ENCODE measurements around the gene UGT8.
"Not testable (repeated sequence)": the region's sequence is repeated elsewhere in the genome, so short reads cannot be mapped to it uniquely, and the experiment has no call there.

Gene UGT8

DNA sequence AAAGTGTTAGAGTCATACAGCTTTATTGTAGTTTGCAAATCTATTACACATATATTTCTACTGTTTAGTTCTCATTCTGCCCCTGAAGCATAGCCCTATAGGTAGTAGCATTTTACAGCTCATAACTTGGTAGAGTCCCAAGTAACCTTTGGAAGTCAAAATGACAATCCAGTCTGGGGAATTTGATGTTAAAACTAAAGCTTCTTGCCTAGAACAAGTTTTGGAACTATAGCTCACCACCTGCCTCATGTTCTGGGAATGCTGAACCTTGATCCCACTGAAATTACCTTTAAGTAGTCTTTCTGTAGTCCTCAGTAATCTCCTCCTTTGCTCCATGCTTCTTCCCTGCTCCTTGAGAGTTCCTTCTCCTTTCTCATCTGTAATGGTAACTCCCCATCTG lies 8.4 kb downstream of the UGT8 start:
- H3K27me3 ChIP-seq (ENCODE audit: insufficient read depth, low read length), result no peaks in the 10 kb centered on the region
- H3K27ac ChIP-seq (ENCODE audit: low read depth, low read length), result no peak overlapping the region
- H3K36me3 ChIP-seq (ENCODE audit: insufficient read depth, low read length), result no peaks in the 10 kb centered on the region
- no peak overlapping the region for H3K4me3 ChIP-seq (ENCODE audit: low read length)
- peaks cover 6% of the 10 kb centered on the region; the same call in 1 of the 2 replicates for H3K4me1 ChIP-seq (ENCODE audit: insufficient read depth, low read length)
- no peak overlapping the region for H3K9ac ChIP-seq (ENCODE audit: low read depth, low read length)
- no peaks in the 10 kb centered on the region for H3K9me3 ChIP-seq (ENCODE audit: insufficient read depth, low read depth, low read length)

DNA sequence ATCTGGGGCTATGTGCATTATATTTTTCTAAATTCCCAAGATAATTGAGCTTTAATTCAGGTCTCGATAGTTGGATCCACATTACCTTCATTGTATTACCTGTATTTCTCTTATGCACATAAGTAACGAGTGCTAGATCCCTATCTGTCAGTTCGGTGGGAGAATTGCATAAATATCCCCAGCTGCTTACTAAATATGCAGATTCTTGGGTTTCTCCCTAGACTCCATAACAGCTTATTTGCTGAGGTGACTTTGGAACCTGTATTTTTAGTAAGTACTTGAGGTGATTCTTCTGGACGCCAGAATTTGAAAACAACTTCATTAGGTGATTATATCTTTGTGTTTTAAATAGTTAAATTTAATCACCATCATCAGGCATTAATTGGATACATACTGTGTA lies 15.0 kb downstream of the UGT8 start:
- H3K27me3 ChIP-seq (ENCODE audit: insufficient read depth, low read length), result no peaks in the 10 kb centered on the region
- 88% methylated on average over 3 of the region's 4 CpGs for WGBS

DNA sequence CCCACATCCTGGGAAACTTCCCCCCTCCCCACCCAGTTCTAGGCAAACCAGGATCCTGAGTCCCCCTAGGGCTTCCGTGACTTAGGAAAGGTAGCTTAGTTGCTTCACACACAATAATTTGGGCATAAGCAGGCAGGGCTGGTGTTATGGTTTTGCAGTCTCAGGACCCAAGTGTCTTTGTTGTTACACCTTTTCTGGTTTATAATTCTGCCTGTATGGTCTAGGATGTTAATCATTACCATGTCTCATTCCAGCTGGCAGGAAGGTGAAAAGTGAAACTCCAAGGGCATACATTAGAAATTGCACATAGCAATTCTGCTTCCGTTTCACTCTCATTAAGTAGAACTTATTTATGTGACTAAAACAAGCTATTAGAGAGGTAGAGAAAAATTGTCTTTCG lies 16.8 kb downstream of the UGT8 start:
- no peaks in the 10 kb centered on the region for H3K9me3 ChIP-seq (ENCODE audit: insufficient read depth, low read depth, low read length)
- 94% methylated on average over 3 of the region's 3 CpGs for WGBS
- no peak overlapping the region for H3K4me3 ChIP-seq (ENCODE audit: low read length)
- no peaks in the 10 kb centered on the region for H3K27me3 ChIP-seq (ENCODE audit: insufficient read depth, low read length)
- no peak overlapping the region for H3K27ac ChIP-seq (ENCODE audit: low read depth, low read length)
- peaks cover 4% of the 10 kb centered on the region; the same call in 1 of the 2 replicates for H3K4me1 ChIP-seq (ENCODE audit: insufficient read depth, low read length)
- no peak overlapping the region for H3K9ac ChIP-seq (ENCODE audit: low read depth, low read length)
- H3K36me3 ChIP-seq (ENCODE audit: insufficient read depth, low read length), result no peaks in the 10 kb centered on the region

More for the DNA sequence above, 15.0 kb downstream of the UGT8 start:
- no peak overlapping the region for H3K9ac ChIP-seq (ENCODE audit: low read depth, low read length)
- peaks cover 4% of the 10 kb centered on the region; the same call in 1 of the 2 replicates for H3K4me1 ChIP-seq (ENCODE audit: insufficient read depth, low read length)
- H3K27ac ChIP-seq (ENCODE audit: low read depth, low read length), result no peak overlapping the region
- H3K4me3 ChIP-seq (ENCODE audit: low read length), result no peak overlapping the region
- H3K9me3 ChIP-seq (ENCODE audit: insufficient read depth, low read depth, low read length), result no peaks in the 10 kb centered on the region
- no peaks in the 10 kb centered on the region for H3K36me3 ChIP-seq (ENCODE audit: insufficient read depth, low read length)

DNA sequence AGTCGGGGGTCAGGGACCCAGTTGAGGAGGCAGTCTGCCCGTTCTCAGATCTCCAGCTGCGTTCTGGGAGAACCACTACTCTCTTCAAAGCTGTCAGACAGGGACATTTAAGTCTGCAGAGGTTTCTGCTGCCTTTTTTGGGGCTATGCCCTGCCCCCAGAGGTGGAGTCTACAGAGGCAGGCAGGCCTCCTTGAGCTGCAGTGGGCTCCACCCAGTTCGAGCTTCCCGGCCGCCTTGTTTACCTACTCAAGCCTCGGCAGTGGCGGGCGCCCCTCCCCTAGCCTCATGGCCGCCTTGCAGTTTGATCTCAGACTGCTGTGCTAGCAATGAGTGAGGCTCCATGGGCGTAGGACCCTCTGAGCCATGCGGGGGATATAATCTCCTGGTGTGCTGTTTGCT lies 17.4 kb downstream of the UGT8 start:
- not testable (repeated sequence) for H3K27ac ChIP-seq (ENCODE audit: low read depth, low read length); H3K4me1 ChIP-seq (ENCODE audit: insufficient read depth, low read length); H3K27me3 ChIP-seq (ENCODE audit: insufficient read depth, low read length); H3K9ac ChIP-seq (ENCODE audit: low read depth, low read length); H3K36me3 ChIP-seq (ENCODE audit: insufficient read depth, low read length); H3K9me3 ChIP-seq (ENCODE audit: insufficient read depth, low read depth, low read length); H3K4me3 ChIP-seq (ENCODE audit: low read length)
- WGBS, result 93% methylated on average over 12 of the region's 12 CpGs

DNA sequence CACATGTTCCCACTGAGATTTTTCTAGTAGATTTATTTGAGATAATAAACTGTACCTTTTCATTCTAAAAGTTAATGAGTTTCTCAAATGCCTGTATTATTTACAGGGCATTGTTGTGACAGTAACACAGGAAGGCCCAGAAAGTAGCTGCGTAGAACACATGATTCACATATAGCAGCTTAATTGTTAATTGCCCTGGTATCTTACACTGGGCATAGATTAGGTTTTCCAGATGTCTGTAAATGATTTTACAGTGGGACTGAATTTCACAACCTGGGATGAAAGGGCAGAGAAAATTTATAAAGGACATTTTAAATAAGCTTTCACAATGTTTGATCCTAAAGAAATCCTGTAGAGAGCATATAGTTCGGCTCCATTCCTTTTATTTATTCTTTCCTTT lies 27.6 kb downstream of the UGT8 start:
- H3K27me3 ChIP-seq (ENCODE audit: insufficient read depth, low read length), result no peaks in the 10 kb centered on the region
- H3K4me1 ChIP-seq (ENCODE audit: insufficient read depth, low read length), result no peaks in the 10 kb centered on the region
- no peak overlapping the region for H3K9ac ChIP-seq (ENCODE audit: low read depth, low read length)
- H3K36me3 ChIP-seq (ENCODE audit: insufficient read depth, low read length), result no peaks in the 10 kb centered on the region
- 100% methylated on average over 1 of the region's 2 CpGs for WGBS
- no peak overlapping the region for H3K4me3 ChIP-seq (ENCODE audit: low read length)
- H3K27ac ChIP-seq (ENCODE audit: low read depth, low read length), result no peak overlapping the region
- H3K9me3 ChIP-seq (ENCODE audit: insufficient read depth, low read depth, low read length), result no peaks in the 10 kb centered on the region

DNA sequence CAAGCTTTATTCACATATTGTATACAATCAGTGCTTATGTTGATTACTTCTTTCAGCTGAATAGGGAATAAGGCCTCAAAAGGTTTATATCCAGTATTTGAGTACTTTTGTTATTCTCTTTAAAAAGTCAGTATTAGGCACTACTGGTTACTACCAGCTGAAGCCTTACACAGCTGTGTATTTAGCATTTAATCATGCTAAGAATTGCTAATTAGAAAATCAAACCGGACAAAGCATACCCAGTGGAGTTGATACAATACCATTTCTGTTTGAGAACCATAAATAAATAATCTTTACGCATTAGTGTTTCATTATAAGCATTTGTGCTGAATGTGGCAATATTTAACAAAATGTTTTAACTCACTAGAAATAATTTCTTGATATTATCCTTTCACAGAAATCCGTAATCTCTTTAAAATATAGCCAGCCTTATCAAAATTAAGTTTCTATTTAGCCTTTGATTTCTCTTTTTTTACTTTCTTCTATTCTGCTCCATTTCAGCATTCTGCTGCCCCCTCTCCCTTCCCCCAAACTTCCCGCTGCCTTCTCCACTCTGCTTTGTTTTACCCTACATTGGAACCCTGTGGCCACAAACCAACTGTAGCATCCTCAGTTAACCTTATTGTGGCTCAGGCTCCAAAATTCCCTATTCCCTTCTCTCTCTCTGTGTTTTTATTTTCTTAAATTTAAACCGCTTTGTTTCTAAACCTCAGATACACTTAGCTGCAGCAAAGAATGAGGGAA lies 37.8 kb downstream of the UGT8 start:
- H3K4me3 ChIP-seq (ENCODE audit: low read length), result no peak overlapping the region
- H3K36me3 ChIP-seq (ENCODE audit: insufficient read depth, low read length), result no peaks in the 10 kb centered on the region
- no peaks in the 10 kb centered on the region for H3K4me1 ChIP-seq (ENCODE audit: insufficient read depth, low read length)
- H3K27ac ChIP-seq (ENCODE audit: low read depth, low read length), result no peak overlapping the region
- H3K27me3 ChIP-seq (ENCODE audit: insufficient read depth, low read length), result no peaks in the 10 kb centered on the region
- no peaks in the 10 kb centered on the region for H3K9me3 ChIP-seq (ENCODE audit: insufficient read depth, low read depth, low read length)
- 96% methylated on average over 3 of the region's 5 CpGs for WGBS
- no peak overlapping the region for H3K9ac ChIP-seq (ENCODE audit: low read depth, low read length)

DNA sequence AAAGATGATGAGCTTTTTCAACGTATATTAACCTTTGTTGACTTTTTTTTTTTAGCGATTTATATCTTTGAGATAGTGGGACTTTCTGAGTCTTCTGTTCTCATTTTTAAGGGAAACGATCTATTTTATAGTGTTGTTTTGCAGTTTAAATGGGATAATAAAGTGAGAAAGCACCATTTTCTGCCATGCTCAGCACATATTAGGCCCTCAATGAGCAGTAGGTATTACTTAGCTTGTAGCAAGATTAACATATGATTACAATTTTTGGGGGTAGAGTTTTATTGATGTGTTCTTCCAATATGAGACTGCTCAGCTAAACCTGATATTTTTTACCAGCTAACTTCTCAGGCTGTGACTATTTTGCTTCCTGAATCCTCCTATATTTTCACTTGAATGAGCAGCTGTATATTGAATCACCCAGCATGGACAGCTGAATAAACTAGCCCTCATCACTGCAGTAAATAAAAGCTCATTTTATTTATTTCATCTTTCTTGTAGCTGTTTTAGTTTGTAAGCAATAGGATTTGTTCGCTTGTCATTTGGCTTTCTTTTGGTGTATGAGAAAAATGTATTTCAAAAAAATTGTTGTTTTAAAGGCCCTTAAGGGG lies 43.7 kb downstream of the UGT8 start:
- no peak overlapping the region for H3K9ac ChIP-seq (ENCODE audit: low read depth, low read length)
- H3K4me3 ChIP-seq (ENCODE audit: low read length), result no peak overlapping the region
- 96% methylated on average over 4 of the region's 4 CpGs for WGBS

DNA sequence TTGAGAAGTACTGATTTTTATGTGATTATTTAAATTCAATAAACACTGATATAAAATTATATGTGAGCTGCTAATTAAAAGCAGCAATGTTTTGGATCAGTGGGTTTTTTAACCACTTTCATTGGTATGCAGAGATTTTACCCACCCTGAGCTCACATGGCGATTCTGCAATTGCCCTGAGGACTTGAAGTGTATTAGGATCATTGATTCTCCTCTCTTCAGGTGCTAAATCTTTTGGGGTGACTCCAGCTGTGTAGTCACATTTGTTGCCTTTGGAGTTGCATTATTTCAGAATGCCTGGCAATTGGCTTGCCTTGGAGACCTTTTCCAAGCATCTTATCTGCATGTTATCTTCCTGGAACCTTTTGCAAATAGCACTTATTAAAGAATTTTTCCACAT lies 51.3 kb downstream of the UGT8 start:
- H3K27ac ChIP-seq (ENCODE audit: low read depth, low read length), result no peak overlapping the region; the same call in 1 of the 2 replicates
- no peak overlapping the region for H3K4me3 ChIP-seq (ENCODE audit: low read length)
- H3K27me3 ChIP-seq (ENCODE audit: insufficient read depth, low read length), result no peaks in the 10 kb centered on the region
- no peaks in the 10 kb centered on the region for H3K9me3 ChIP-seq (ENCODE audit: insufficient read depth, low read depth, low read length)
- no peak overlapping the region for H3K9ac ChIP-seq (ENCODE audit: low read depth, low read length)
- WGBS, result 71% methylated on average over 1 of the region's 1 CpG
- peaks cover 27% of the 10 kb centered on the region for H3K4me1 ChIP-seq (ENCODE audit: insufficient read depth, low read length)
- no peaks in the 10 kb centered on the region for H3K36me3 ChIP-seq (ENCODE audit: insufficient read depth, low read length)

More for the DNA sequence above, 43.7 kb downstream of the UGT8 start:
- Histone ChIP-seq H3K36me3 (ENCODE audit: insufficient read depth, low read length) (no peaks in the 10 kb centered on the region), H3K27me3 (ENCODE audit: insufficient read depth, low read length) (no peaks in the 10 kb centered on the region), H3K27ac (ENCODE audit: low read depth, low read length) (no peak overlapping the region), H3K9me3 (ENCODE audit: insufficient read depth, low read depth, low read length) (no peaks in the 10 kb centered on the region), H3K4me1 (ENCODE audit: insufficient read depth, low read length) (no peaks in the 10 kb centered on the region)

DNA sequence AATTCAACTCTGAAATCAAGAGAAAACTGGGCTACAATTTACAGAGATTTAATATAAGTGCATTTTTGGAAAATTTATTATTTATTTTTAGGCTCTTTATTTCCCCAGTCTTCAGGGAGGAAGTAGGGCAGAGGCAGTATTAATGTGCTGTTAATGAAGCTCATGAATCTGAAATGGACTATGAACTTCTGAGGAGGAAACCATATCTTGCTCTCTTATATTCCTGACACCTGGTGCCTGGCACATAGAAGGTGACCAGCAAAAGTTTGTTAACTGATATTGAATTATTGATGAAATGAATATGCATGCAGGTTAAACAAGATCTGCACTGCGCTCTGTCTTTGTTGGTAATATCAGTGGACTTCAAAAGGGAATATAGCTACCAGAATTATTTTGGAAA lies 55.1 kb downstream of the UGT8 start:
- Histone ChIP-seq H3K9me3 (ENCODE audit: insufficient read depth, low read depth, low read length) (no peaks in the 10 kb centered on the region), H3K4me3 (ENCODE audit: low read length) (no peak overlapping the region), H3K27me3 (ENCODE audit: insufficient read depth, low read length) (no peaks in the 10 kb centered on the region), H3K27ac (ENCODE audit: low read depth, low read length) (no peak overlapping the region), H3K9ac (ENCODE audit: low read depth, low read length) (no peak overlapping the region), H3K36me3 (ENCODE audit: insufficient read depth, low read length) (no peaks in the 10 kb centered on the region), H3K4me1 (ENCODE audit: insufficient read depth, low read length) (peaks cover 54% of the 10 kb centered on the region)
- 98% methylated on average over 1 of the region's 1 CpG for WGBS

DNA sequence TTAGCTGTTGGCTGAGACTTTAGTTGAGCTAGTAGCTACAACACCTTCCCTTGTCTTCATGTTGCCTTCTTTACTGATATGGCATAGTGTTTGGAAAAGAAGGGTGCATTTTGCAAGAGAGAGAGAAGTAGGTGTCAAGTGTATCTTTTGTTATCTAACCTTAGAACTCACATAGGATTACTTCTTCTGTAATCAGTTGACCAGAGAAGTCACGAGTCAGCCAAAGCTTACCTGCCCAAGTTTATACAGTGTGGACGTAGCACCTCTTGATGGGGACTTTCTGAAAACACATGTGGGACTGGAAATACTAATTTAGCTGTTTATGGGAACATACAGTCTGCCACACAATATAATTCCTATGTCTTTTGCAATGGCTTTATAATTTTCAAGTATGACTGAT lies 56.0 kb downstream of the UGT8 start:
- no peaks in the 10 kb centered on the region for H3K27me3 ChIP-seq (ENCODE audit: insufficient read depth, low read length)
- H3K27ac ChIP-seq (ENCODE audit: low read depth, low read length), result no peak overlapping the region
- H3K4me1 ChIP-seq (ENCODE audit: insufficient read depth, low read length), result peaks cover 49% of the 10 kb centered on the region
- H3K36me3 ChIP-seq (ENCODE audit: insufficient read depth, low read length), result no peaks in the 10 kb centered on the region
- 73% methylated on average over 2 of the region's 2 CpGs for WGBS
- no peak overlapping the region for H3K9ac ChIP-seq (ENCODE audit: low read depth, low read length)
- no peaks in the 10 kb centered on the region for H3K9me3 ChIP-seq (ENCODE audit: insufficient read depth, low read depth, low read length)
- no peak overlapping the region for H3K4me3 ChIP-seq (ENCODE audit: low read length)

DNA sequence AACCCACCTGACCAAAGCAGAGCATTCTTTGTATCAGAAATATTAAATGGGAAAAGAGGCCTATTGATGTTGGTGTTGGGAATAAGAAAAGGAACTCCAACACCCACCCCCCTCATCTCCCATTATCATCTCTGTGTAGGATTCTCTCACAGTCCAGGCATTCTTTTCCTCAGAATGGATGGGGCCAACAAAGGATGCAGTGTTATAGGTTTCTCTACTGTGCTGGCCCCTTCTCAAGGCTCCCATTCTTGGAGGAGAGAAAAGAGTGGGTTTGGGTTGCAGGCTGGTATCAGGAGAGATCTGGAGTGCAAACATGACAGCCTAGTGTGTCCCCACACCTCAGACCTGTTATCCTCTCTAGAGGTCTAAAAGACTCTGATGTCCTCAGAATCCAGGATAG lies 59.6 kb downstream of the UGT8 start:
- Histone ChIP-seq H3K27me3 (ENCODE audit: insufficient read depth, low read length) (no peaks in the 10 kb centered on the region), H3K4me3 (ENCODE audit: low read length) (no peak overlapping the region), H3K4me1 (ENCODE audit: insufficient read depth, low read length) (peaks cover 31% of the 10 kb centered on the region), H3K9ac (ENCODE audit: low read depth, low read length) (no peak overlapping the region), H3K9me3 (ENCODE audit: insufficient read depth, low read depth, low read length) (no peaks in the 10 kb centered on the region), H3K36me3 (ENCODE audit: insufficient read depth, low read length) (no peaks in the 10 kb centered on the region), H3K27ac (ENCODE audit: low read depth, low read length) (no peak overlapping the region)
